ENCODE results near the gene CEBPA. TPM values are rescaled to one million over a fixed set of nuclear protein-coding genes. Genes with fewer than 3 reads are reported as not detected.
"Not testable (repeated sequence)": the region's sequence is repeated elsewhere in the genome, so short reads cannot be mapped to it uniquely, and the experiment has no call there.

Gene CEBPA
- polyA plus RNA-seq, 1 donor (not counting 4 experiments of a cell fraction or from before 2014, with no cell fraction given): 3.6 TPM

DNA sequence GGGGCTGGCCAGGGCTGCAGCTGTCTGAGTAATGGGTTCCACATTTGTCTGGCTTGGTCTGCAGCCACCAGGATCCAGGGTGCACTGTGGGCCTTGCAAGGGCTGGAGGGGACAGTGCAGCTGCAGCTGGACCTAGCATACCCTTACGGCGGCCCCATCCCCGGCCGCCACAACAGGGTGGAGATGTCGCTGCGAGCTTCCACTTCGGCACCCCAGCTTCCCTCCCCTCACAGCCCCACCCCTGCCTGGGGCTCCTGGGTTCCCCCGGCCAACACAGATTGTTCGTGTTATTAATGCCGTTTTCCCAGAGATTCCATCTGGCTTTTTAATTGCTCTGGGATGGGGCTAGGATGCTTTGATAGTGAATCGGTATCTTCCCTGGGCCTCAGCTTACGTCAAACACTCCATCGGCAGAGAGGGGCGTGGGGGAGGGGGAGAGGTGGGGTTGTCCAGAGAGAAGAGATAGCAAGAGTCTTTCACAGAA lies 5.8 kb downstream of the CEBPA start:
- no peak for DNase-seq (ENCODE audit: low read depth, low spot score)
- Histone ChIP-seq H3K9me1 (ENCODE audit: control insufficient read depth, extremely low read depth, insufficient read depth, low read length) (no peaks in the 10 kb centered on the region), H3K9me3 (ENCODE audit: control insufficient read depth, low read depth, low read length) (no peaks in the 10 kb centered on the region), H3K27ac (ENCODE audit: control insufficient read depth, insufficient read depth, low read length) (no peak overlapping the region), H3K4me2 (ENCODE audit: control insufficient read depth, extremely low read depth, insufficient read depth, low read depth, low read length) (no peak overlapping the region), H3K36me3 (ENCODE audit: control insufficient read depth in 2 of 2, extremely low read depth in 1 of 2, insufficient read depth in 2 of 2, low read length in 2 of 2) (no peaks in the 10 kb centered on the region), H3K79me2 (ENCODE audit: control insufficient read depth, insufficient read depth, low read length) (no peaks in the 10 kb centered on the region), H2AFZ (ENCODE audit: control insufficient read depth, low read length) (no peak overlapping the region), H3K9ac (ENCODE audit: control insufficient read depth, extremely low read depth, insufficient read depth, low read length) (no peak overlapping the region), H3K4me3 (ENCODE audit: control insufficient read depth in 2 of 3, extremely low read depth in 1 of 3, insufficient read depth in 2 of 3, low read depth in 1 of 3, low read length in 3 of 3) (no peak overlapping the region), H3K27me3 (ENCODE audit: control insufficient read depth, extremely low read depth, insufficient read depth, low read length) (peaks cover 13% of the 10 kb centered on the region), H3K4me1 (ENCODE audit: control insufficient read depth, extremely low read depth, insufficient read depth, low read length) (peaks cover 84% of the 10 kb centered on the region), H4K20me1 (ENCODE audit: control insufficient read depth, extremely low read depth, insufficient read depth, low read length) (no peaks in the 10 kb centered on the region)
- TF ChIP-seq, protein P1, sequence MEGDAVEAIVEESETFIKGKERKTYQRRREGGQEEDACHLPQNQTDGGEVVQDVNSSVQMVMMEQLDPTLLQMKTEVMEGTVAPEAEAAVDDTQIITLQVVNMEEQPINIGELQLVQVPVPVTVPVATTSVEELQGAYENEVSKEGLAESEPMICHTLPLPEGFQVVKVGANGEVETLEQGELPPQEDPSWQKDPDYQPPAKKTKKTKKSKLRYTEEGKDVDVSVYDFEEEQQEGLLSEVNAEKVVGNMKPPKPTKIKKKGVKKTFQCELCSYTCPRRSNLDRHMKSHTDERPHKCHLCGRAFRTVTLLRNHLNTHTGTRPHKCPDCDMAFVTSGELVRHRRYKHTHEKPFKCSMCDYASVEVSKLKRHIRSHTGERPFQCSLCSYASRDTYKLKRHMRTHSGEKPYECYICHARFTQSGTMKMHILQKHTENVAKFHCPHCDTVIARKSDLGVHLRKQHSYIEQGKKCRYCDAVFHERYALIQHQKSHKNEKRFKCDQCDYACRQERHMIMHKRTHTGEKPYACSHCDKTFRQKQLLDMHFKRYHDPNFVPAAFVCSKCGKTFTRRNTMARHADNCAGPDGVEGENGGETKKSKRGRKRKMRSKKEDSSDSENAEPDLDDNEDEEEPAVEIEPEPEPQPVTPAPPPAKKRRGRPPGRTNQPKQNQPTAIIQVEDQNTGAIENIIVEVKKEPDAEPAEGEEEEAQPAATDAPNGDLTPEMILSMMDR (optimal IDR thresholded peaks at IDR 0.05 in 1 of 3, IDR thresholded peaks at IDR 0.05 in 1 of 3, conservative IDR thresholded peaks at IDR 0.05 in 1 of 3; ENCODE audit: extremely low read depth in 1 of 3, insufficient read depth in 2 of 3, low read length in 3 of 3): no peak
- no peak for TF ChIP-seq EZH2 (IDR thresholded peaks at IDR 0.05; ENCODE audit: low read length)
- dilution Hi-C loops (cut with MboI; ENCODE audit: extremely low pct_ligation_motif_present, low sequenced_read_pairs): no loop called here
- FAIRE-seq: no peak

DNA sequence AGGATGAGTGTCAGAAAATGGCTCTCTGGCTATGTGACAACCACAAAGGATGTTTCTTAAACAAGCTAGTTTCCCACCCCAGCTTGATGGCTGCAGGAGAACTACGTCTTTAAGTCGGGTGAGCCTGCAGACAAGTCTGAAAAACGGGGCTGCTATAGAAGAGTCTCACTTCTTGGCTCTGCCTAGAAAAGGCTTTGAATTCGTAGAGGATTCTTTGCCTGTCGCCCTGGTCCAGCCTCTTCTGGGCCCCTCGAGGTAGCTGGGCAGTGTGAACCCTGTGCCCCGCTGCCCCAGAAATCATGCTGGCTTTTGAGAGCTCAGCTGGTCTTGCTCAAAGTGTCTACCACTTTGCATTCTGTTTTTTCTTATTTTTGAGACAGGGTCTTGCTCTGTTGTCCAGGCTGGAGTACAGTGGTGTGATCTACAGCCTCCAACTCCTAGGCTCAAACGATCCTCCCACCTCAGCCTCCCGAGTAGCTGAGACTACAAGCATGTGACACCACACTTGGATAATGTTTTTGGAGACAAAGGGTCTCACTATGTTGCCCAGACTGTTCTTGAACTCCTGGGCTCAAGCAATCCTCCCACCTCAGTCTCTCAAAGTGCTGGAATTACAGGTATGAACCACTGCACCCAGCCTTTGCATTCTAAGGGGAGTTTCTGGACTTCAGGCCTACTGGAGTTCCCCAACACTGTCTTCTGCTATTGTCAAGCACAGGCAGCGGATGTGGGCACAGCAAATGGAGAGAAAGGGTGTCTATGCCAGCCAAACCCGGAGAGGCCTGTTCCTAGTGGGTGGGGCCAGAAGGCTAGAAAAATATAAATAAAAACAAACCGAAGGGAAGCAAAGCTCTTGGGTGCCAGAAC lies 6.5 kb downstream of the CEBPA start:
- no peak for FAIRE-seq
- TF ChIP-seq, protein P1 (optimal IDR thresholded peaks at IDR 0.05 in 1 of 3, IDR thresholded peaks at IDR 0.05 in 1 of 3, conservative IDR thresholded peaks at IDR 0.05 in 1 of 3; ENCODE audit: extremely low read depth in 1 of 3, insufficient read depth in 2 of 3, low read length in 3 of 3): no peak
- no peak for TF ChIP-seq EZH2 (IDR thresholded peaks at IDR 0.05; ENCODE audit: low read length)
- H4K20me1 ChIP-seq (ENCODE audit: control insufficient read depth, extremely low read depth, insufficient read depth, low read length): no peaks in the 10 kb centered on the region
- H3K9ac ChIP-seq (ENCODE audit: control insufficient read depth, extremely low read depth, insufficient read depth, low read length): no peak overlapping the region
- peaks cover 7% of the 10 kb centered on the region for H3K27me3 ChIP-seq (ENCODE audit: control insufficient read depth, extremely low read depth, insufficient read depth, low read length)
- H3K36me3 ChIP-seq (ENCODE audit: control insufficient read depth in 2 of 2, extremely low read depth in 1 of 2, insufficient read depth in 2 of 2, low read length in 2 of 2): no peaks in the 10 kb centered on the region
- H3K27ac ChIP-seq (ENCODE audit: control insufficient read depth, insufficient read depth, low read length): no peak overlapping the region
- H3K79me2 ChIP-seq (ENCODE audit: control insufficient read depth, insufficient read depth, low read length): no peaks in the 10 kb centered on the region
- no peak for DNase-seq (ENCODE audit: low read depth, low spot score)
- H3K9me1 ChIP-seq (ENCODE audit: control insufficient read depth, extremely low read depth, insufficient read depth, low read length): no peaks in the 10 kb centered on the region
- H3K4me2 ChIP-seq (ENCODE audit: control insufficient read depth, extremely low read depth, insufficient read depth, low read depth, low read length): no peak overlapping the region
- dilution Hi-C loops (cut with MboI; ENCODE audit: extremely low pct_ligation_motif_present, low sequenced_read_pairs): no loop called here
- no peaks in the 10 kb centered on the region for H3K9me3 ChIP-seq (ENCODE audit: control insufficient read depth, low read depth, low read length)
- H3K4me3 ChIP-seq (ENCODE audit: control insufficient read depth in 2 of 3, extremely low read depth in 1 of 3, insufficient read depth in 2 of 3, low read depth in 1 of 3, low read length in 3 of 3): no peak overlapping the region
- peaks cover 85% of the 10 kb centered on the region for H3K4me1 ChIP-seq (ENCODE audit: control insufficient read depth, extremely low read depth, insufficient read depth, low read length)
- no peak overlapping the region for H2AFZ ChIP-seq (ENCODE audit: control insufficient read depth, low read length)

DNA sequence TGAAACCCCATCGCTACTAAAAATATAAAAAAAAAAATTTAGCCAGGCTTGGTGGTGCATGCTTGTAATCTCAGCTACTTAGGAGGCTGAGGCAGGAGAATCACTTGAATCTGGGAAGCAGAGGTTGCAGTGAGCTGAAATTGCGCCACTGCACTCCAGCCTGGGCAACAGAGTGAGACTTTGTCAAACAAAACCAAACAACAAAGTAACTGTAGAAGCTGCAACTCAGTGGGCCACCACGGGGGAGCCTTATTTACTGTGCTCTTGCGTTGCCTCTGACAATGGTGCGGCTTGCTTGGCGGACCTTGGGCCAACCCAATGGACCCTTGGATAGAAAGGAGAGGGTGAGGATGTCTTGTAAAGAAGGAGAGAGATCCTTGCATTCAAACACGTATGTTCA lies 7.3 kb downstream of the CEBPA start:
- H3K36me3 ChIP-seq (ENCODE audit: control insufficient read depth in 2 of 2, extremely low read depth in 1 of 2, insufficient read depth in 2 of 2, low read length in 2 of 2); H3K27ac ChIP-seq (ENCODE audit: control insufficient read depth, insufficient read depth, low read length); FAIRE-seq; DNase-seq (ENCODE audit: low read depth, low spot score); H3K4me2 ChIP-seq (ENCODE audit: control insufficient read depth, extremely low read depth, insufficient read depth, low read depth, low read length); H3K4me3 ChIP-seq (ENCODE audit: control insufficient read depth in 2 of 3, extremely low read depth in 1 of 3, insufficient read depth in 2 of 3, low read depth in 1 of 3, low read length in 3 of 3); H3K9ac ChIP-seq (ENCODE audit: control insufficient read depth, extremely low read depth, insufficient read depth, low read length); H3K9me3 ChIP-seq (ENCODE audit: control insufficient read depth, low read depth, low read length); H2AFZ ChIP-seq (ENCODE audit: control insufficient read depth, low read length); dilution Hi-C loops (cut with MboI; ENCODE audit: extremely low pct_ligation_motif_present, low sequenced_read_pairs); H3K79me2 ChIP-seq (ENCODE audit: control insufficient read depth, insufficient read depth, low read length); H3K9me1 ChIP-seq (ENCODE audit: control insufficient read depth, extremely low read depth, insufficient read depth, low read length); H4K20me1 ChIP-seq (ENCODE audit: control insufficient read depth, extremely low read depth, insufficient read depth, low read length); H3K27me3 ChIP-seq (ENCODE audit: control insufficient read depth, extremely low read depth, insufficient read depth, low read length): not testable (repeated sequence)
- H3K4me1 ChIP-seq (ENCODE audit: control insufficient read depth, extremely low read depth, insufficient read depth, low read length): peaks cover 85% of the 10 kb centered on the region
